ENCODE measurements around the gene APIP. TPM values are rescaled to one million over a fixed set of nuclear protein-coding genes. Genes with fewer than 3 reads are reported as not detected.
A peak's percentile ranks its signal among the peaks of the same experiment; 100 is the strongest.

Gene APIP
- total and polyA plus RNA-seq, 2 donors from 2014 or later, result 26.5 to 53.6 TPM

DNA sequence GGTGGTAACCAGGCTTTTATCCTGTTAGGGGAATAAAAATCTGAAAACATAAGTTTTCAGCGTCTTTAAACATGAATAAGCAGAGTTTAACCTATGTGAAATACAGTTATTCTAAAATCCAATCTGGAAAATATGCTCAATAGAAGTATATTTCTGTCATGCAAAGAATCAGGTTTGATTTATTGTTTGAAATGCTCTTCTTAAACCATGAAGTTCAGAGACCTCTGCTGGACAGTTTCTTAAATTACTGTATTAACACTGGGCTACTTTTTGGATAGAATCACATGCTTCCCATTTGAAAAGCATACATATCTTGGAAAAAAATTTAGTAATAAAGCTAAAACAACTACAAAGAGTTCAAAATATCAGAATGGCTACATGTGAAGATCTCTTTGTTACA, 25.4 kb downstream of the APIP start:
- H3K27ac ChIP-seq (ENCODE audit: low read depth in 2 of 2, low read length in 2 of 2), result no peak overlapping the region
- DNase-seq (peak in 2 of 5 donors; percentile 40 to 65), FAIRE-seq (peak; percentile 47)
- H3K4me3 ChIP-seq (ENCODE audit: low read length in 3 of 3), result no peak overlapping the region
- intact Hi-C loops (cut with DNase I), result no loop called here
- no peaks in the 10 kb centered on the region for H3K9me3 ChIP-seq (ENCODE audit: control insufficient read depth in 2 of 3, insufficient read depth in 1 of 3, low read length in 3 of 3)
- TF ChIP-seq, protein P1, sequence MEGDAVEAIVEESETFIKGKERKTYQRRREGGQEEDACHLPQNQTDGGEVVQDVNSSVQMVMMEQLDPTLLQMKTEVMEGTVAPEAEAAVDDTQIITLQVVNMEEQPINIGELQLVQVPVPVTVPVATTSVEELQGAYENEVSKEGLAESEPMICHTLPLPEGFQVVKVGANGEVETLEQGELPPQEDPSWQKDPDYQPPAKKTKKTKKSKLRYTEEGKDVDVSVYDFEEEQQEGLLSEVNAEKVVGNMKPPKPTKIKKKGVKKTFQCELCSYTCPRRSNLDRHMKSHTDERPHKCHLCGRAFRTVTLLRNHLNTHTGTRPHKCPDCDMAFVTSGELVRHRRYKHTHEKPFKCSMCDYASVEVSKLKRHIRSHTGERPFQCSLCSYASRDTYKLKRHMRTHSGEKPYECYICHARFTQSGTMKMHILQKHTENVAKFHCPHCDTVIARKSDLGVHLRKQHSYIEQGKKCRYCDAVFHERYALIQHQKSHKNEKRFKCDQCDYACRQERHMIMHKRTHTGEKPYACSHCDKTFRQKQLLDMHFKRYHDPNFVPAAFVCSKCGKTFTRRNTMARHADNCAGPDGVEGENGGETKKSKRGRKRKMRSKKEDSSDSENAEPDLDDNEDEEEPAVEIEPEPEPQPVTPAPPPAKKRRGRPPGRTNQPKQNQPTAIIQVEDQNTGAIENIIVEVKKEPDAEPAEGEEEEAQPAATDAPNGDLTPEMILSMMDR (IDR thresholded peaks at IDR 0.05; ENCODE audit: borderline replicate concordance, extremely low read depth, insufficient read depth), result peak; percentile 52
- H3K27me3 ChIP-seq (ENCODE audit: control insufficient read depth, insufficient read depth, low read length), result no peaks in the 10 kb centered on the region
- H3K4me1 ChIP-seq (ENCODE audit: control insufficient read depth in 2 of 3, insufficient read depth in 2 of 3, low read depth in 1 of 3, low read length in 3 of 3), result no peaks in the 10 kb centered on the region
- H3K9ac ChIP-seq (ENCODE audit: low read length in 3 of 3), result no peak overlapping the region
- no peaks in the 10 kb centered on the region for H3K36me3 ChIP-seq (ENCODE audit: control insufficient read depth in 2 of 3, insufficient read depth in 3 of 3, low read length in 3 of 3)

DNA sequence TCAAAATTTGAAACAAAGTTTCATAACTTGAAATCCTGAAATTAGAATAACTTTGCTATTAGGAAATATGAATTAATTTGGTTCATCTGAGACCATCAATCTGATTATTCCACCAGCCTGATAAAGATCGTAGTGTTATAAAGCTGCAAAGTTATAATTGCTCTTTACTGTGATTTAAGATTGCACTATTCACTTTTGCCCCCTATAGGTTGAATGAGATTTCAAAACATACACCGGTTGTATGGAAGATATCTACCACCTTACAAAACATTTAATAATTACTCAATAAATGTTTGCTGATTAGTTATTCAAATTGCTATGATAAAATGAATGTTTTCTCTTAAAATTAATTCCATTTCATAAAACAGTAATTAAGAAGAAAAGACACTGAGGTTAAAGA, 26.1 kb downstream of the APIP start:
- no peak overlapping the region for H3K9ac ChIP-seq (ENCODE audit: low read length in 3 of 3)
- H3K27me3 ChIP-seq (ENCODE audit: control insufficient read depth, insufficient read depth, low read length), result no peaks in the 10 kb centered on the region
- FAIRE-seq (no peak), DNase-seq (no peak)
- H3K9me3 ChIP-seq (ENCODE audit: control insufficient read depth in 2 of 3, insufficient read depth in 1 of 3, low read length in 3 of 3), result no peaks in the 10 kb centered on the region
- intact Hi-C loops (cut with DNase I), result no loop called here
- H3K36me3 ChIP-seq (ENCODE audit: control insufficient read depth in 2 of 3, insufficient read depth in 3 of 3, low read length in 3 of 3), result no peaks in the 10 kb centered on the region
- TF ChIP-seq, protein P1 (IDR thresholded peaks at IDR 0.05; ENCODE audit: borderline replicate concordance, extremely low read depth, insufficient read depth), result no peak
- H3K4me1 ChIP-seq (ENCODE audit: control insufficient read depth in 2 of 3, insufficient read depth in 2 of 3, low read depth in 1 of 3, low read length in 3 of 3), result no peaks in the 10 kb centered on the region
- no peak overlapping the region for H3K27ac ChIP-seq (ENCODE audit: low read depth in 2 of 2, low read length in 2 of 2)
- no peak overlapping the region for H3K4me3 ChIP-seq (ENCODE audit: low read length in 3 of 3)

DNA sequence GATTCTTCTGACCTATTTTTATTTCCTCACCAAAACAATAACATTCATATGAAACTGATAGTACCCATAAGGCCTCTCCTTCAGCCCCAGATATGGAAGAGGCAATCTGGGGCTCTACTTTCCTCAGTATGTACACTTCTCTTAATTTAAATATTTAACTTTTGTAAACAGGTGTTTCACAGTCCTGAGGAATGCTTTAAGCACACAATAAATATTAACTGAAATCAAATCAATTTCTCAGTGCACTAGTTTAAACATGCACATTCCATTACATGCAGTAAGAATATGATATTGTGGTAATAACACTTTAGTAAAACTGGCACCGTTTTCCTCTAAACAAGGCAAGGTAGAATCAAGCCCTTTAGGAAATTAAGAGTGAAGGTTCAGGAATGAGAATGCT, 28.9 kb downstream of the APIP start:
- Histone ChIP-seq H3K27me3 (ENCODE audit: control insufficient read depth, insufficient read depth, low read length) (no peaks in the 10 kb centered on the region), H3K36me3 (ENCODE audit: control insufficient read depth in 2 of 3, insufficient read depth in 3 of 3, low read length in 3 of 3) (no peaks in the 10 kb centered on the region), H3K27ac (ENCODE audit: low read depth in 2 of 2, low read length in 2 of 2) (no peak overlapping the region), H3K4me3 (ENCODE audit: low read length in 3 of 3) (no peak overlapping the region), H3K9ac (ENCODE audit: low read length in 3 of 3) (no peak overlapping the region), H3K9me3 (ENCODE audit: control insufficient read depth in 2 of 3, insufficient read depth in 1 of 3, low read length in 3 of 3) (no peaks in the 10 kb centered on the region), H3K4me1 (ENCODE audit: control insufficient read depth in 2 of 3, insufficient read depth in 2 of 3, low read depth in 1 of 3, low read length in 3 of 3) (no peaks in the 10 kb centered on the region)
- TF ChIP-seq, protein P1 (IDR thresholded peaks at IDR 0.05; ENCODE audit: borderline replicate concordance, extremely low read depth, insufficient read depth), result no peak
- FAIRE-seq (no peak), DNase-seq (no peak)
- intact Hi-C loops (cut with DNase I), result loop anchor here (10.0 kb wide), 1 partner anchor 302 kb away; no protein-coding TSS in a partner anchor

DNA sequence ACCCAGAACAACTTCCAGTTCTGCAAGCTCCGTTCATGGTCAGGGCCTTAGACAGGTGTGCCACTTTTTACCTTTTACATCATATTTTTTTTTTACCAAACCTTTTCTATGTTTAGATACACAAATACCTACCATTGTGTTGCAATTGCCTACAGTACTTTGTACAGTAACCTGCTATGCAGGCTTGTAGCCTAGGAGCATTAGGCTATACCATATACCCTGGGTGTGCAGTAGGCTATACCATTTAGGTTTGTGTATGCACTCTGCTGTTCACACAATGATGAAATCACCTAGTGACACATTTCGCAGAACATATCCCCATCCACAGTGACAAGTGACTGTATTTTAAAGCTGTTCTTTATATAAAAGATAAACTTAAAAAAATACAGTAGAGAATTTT, 29.6 kb downstream of the APIP start:
- intact Hi-C loops (cut with DNase I), result loop anchor here (10.0 kb wide), 1 partner anchor 302 kb away; no protein-coding TSS in a partner anchor
- no peak for FAIRE-seq

More for the DNA sequence above, 29.6 kb downstream of the APIP start:
- Histone ChIP-seq H3K9me3 (ENCODE audit: control insufficient read depth in 2 of 3, insufficient read depth in 1 of 3, low read length in 3 of 3) (no peaks in the 10 kb centered on the region), H3K36me3 (ENCODE audit: control insufficient read depth in 2 of 3, insufficient read depth in 3 of 3, low read length in 3 of 3) (no peaks in the 10 kb centered on the region), H3K4me1 (ENCODE audit: control insufficient read depth in 2 of 3, insufficient read depth in 2 of 3, low read depth in 1 of 3, low read length in 3 of 3) (no peaks in the 10 kb centered on the region), H3K4me3 (ENCODE audit: low read length in 3 of 3) (no peak overlapping the region), H3K27me3 (ENCODE audit: control insufficient read depth, insufficient read depth, low read length) (no peaks in the 10 kb centered on the region), H3K9ac (ENCODE audit: low read length in 3 of 3) (no peak overlapping the region), H3K27ac (ENCODE audit: low read depth in 2 of 2, low read length in 2 of 2) (no peak overlapping the region)
- TF ChIP-seq, protein P1 (IDR thresholded peaks at IDR 0.05; ENCODE audit: borderline replicate concordance, extremely low read depth, insufficient read depth), result no peak
- DNase-seq, result no peak
